GM19438 (cell line): ENCODE measurements around the gene SUPT3H.

ENCODE experiments used
- ATAC-seq: cut with Tn5 transposase; IDR thresholded peaks from one replicate; pipeline ENCODE4 v1.9.1; 2021; ENCODE audit warnings: low read depth; ENCODE audit not compliant: unreplicated experiment

SUPT3H gene

GRCh38 chr6:44780161-44780560 lies 597.6 kb downstream of the SUPT3H start:
- ATAC-seq: no peak

- no peak for ATAC-seq
These were observed 598.5 kb downstream of the SUPT3H start for GRCh38 chr6:44779130-44779826.
